Loucy (cell line): ENCODE data around the gene CCDC148.

Source experiments
- EZH2phosphoT487 ChIP-seq: fragments of 200-600 bp; IDR thresholded peaks from 2 replicates; pipeline ENCODE4 v1.6.1; 2018; ENCODE audit warnings: antibody characterized with exemption, mild to moderate bottlenecking, moderate library complexity, borderline replicate concordance
- TF ChIP-seq, protein P1 (sequence below): fragments of 200-600 bp; sonication (generic); conservative IDR thresholded peaks from 2 replicates; pipeline ENCODE4 v1.5.1; 2014; ENCODE audit warnings: mild to moderate bottlenecking, antibody characterized with exemption, low read length

DNA sequence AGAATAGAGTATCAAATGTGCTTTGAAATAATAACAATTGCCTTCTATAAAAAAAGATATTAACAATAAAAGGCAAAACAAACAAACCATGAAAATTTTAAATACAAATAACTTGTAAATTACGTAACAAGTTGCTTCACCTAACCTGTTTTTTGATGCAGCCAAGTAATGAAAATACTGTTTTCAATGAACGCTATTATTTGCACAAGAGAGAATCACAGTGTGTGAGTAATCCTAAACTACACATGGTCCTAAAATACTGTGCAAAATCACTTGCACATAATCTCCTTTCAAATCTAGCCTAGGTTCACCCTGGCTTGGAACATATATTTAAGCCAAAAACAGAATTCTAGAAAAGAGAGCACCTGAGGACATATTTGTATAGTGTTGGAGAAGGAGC is 98.9 kb downstream of the CCDC148 start:
- TF ChIP-seq, protein P1, sequence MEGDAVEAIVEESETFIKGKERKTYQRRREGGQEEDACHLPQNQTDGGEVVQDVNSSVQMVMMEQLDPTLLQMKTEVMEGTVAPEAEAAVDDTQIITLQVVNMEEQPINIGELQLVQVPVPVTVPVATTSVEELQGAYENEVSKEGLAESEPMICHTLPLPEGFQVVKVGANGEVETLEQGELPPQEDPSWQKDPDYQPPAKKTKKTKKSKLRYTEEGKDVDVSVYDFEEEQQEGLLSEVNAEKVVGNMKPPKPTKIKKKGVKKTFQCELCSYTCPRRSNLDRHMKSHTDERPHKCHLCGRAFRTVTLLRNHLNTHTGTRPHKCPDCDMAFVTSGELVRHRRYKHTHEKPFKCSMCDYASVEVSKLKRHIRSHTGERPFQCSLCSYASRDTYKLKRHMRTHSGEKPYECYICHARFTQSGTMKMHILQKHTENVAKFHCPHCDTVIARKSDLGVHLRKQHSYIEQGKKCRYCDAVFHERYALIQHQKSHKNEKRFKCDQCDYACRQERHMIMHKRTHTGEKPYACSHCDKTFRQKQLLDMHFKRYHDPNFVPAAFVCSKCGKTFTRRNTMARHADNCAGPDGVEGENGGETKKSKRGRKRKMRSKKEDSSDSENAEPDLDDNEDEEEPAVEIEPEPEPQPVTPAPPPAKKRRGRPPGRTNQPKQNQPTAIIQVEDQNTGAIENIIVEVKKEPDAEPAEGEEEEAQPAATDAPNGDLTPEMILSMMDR = no peak
- no peak for TF ChIP-seq EZH2phosphoT487
